ENCODE measurements around the gene PDGFA. TPM values are rescaled to one million over a fixed set of nuclear protein-coding genes. Genes with fewer than 3 reads are reported as not detected.

Gene PDGFA
- total and polyA plus RNA-seq, 12 donors: 2.9 to 28.6 (median 13.6) TPM

- no peak overlapping the region for H3K27ac ChIP-seq
- WGBS, 4 donors: 86 to 95% (median 92%) methylated on average over 9 to 25 of the region's 25 CpGs
- intact Hi-C loops (cut with DNase I): loop anchor here in 1 of 2 donors (10.0 kb wide), 1 partner anchor 213 kb away; the partner anchor contains the start of genes DNAAF5 and PRKAR1B
These were observed 8.0 kb downstream of the PDGFA start for GRCh38 chr7:511476-512145.

DNA sequence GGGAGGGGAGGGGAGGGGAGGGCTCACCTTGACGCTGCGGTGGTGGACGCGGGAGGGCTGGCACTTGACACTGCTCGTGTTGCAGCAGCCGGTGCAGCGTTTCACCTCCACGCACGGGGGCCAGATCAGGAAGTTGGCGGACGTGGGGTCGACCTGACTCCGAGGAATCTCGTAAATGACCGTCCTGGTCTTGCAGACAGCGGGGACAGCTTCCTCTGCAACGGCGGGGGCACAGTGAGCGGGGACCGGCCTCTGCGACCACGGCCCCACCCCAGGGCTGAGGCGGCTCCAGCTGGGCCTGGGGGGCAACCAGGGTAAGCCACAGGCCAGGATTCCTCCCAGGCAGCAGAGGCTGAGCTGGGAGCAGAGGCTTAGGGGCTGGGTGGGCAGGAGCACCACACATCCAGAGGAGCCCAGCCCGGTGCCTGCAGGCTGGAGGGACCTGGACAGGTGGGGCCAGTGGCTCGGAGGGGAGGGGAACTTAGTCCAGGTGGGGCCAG lies 8.8 kb downstream of the PDGFA start:
- no peaks in the 10 kb centered on the region for H3K36me3 ChIP-seq (replicated peaks in 1 of 2)

More at GRCh38 chr7:511476-512145, 8.0 kb downstream of the PDGFA start:
- H3K4me1 ChIP-seq (replicated peaks in 1 of 2): peaks cover 0 to 3% of the 10 kb centered on the region in 2 donors
- no peaks in the 10 kb centered on the region for H3K36me3 ChIP-seq (replicated peaks in 1 of 2)
- no peak for TF ChIP-seq POLR2A (IDR thresholded peaks at IDR 0.05)
- DNase-seq: no peak
- no peak overlapping the region for H3K4me3 ChIP-seq
- no peaks in the 10 kb centered on the region for H3K27me3 ChIP-seq
- H3K9me3 ChIP-seq (replicated peaks in 1 of 3): no peaks in the 10 kb centered on the region

GRCh38 chr7:510131-510481 lies 9.5 kb downstream of the PDGFA start:
- no peaks in the 10 kb centered on the region for H3K36me3 ChIP-seq (replicated peaks in 1 of 2)
- no peak overlapping the region for H3K4me3 ChIP-seq
- no peak for DNase-seq
- no peaks in the 10 kb centered on the region for H3K27me3 ChIP-seq
- TF ChIP-seq CTCF (IDR thresholded peaks at IDR 0.05) (no peak), POLR2A (IDR thresholded peaks at IDR 0.05) (no peak)
- H3K27ac ChIP-seq: no peak overlapping the region
- 87 to 100% (median 95%) methylated on average over 1 to 17 of the region's 17 CpGs for WGBS, 4 donors
- no peaks in the 10 kb centered on the region for H3K9me3 ChIP-seq (replicated peaks in 1 of 3)
- H3K4me1 ChIP-seq (replicated peaks in 1 of 2): no peaks in the 10 kb centered on the region
- intact Hi-C loops (cut with DNase I): loop anchor here in 1 of 2 donors (10.0 kb wide), 1 partner anchor 215 kb away; the partner anchor contains the start of genes DNAAF5 and PRKAR1B

More for the DNA sequence above, 8.8 kb downstream of the PDGFA start:
- DNase-seq: no peak
- H3K27me3 ChIP-seq: no peaks in the 10 kb centered on the region
- no peak overlapping the region for H3K27ac ChIP-seq
- no peak overlapping the region for H3K4me3 ChIP-seq
- no peaks in the 10 kb centered on the region for H3K4me1 ChIP-seq (replicated peaks in 1 of 2)
- intact Hi-C loops (cut with DNase I): loop anchor here in 1 of 2 donors (10.0 kb wide), 1 partner anchor 214 kb away; the partner anchor contains the start of genes DNAAF5 and PRKAR1B
- TF ChIP-seq POLR2A (IDR thresholded peaks at IDR 0.05) (no peak), CTCF (IDR thresholded peaks at IDR 0.05) (no peak)
- 81 to 95% (median 90%) methylated on average over 11 to 25 of the region's 25 CpGs for WGBS, 4 donors
- H3K9me3 ChIP-seq (replicated peaks in 1 of 3): no peaks in the 10 kb centered on the region

GRCh38 chr7:509426-510130 lies 10.1 kb downstream of the PDGFA start:
- no peaks in the 10 kb centered on the region for H3K4me1 ChIP-seq (replicated peaks in 1 of 2)
- no peak for TF ChIP-seq POLR2A (IDR thresholded peaks at IDR 0.05)
- no peak for TF ChIP-seq CTCF (IDR thresholded peaks at IDR 0.05)
- no peaks in the 10 kb centered on the region for H3K9me3 ChIP-seq (replicated peaks in 1 of 3)
- no peaks in the 10 kb centered on the region for H3K27me3 ChIP-seq
- no peak for DNase-seq
- no peak overlapping the region for H3K4me3 ChIP-seq
- no peaks in the 10 kb centered on the region for H3K36me3 ChIP-seq (replicated peaks in 1 of 2)
- intact Hi-C loops (cut with DNase I): loop anchor here in 1 of 2 donors (5.0 to 10.0 kb wide), 3 partner anchors 85 to 215 kb away; partner anchors contain the start of genes DNAAF5 and PRKAR1B
- no peak overlapping the region for H3K27ac ChIP-seq
- WGBS, 4 donors: 94 to 96% (median 96%) methylated on average over 16 to 20 of the region's 20 CpGs
